NCI-H446 treated with DMSO at 0.1 percent for 48 hours (cell line): ENCODE measurements around the gene CCDC92.

Source experiments
- DNase-seq: peaks from one replicate; lab custom pipeline; 2025; lab: John Stamatoyannopoulos, UW

The CCDC92 gene

GRCh38 chr12:124002021-124002644 lies 29.5 kb upstream of the CCDC92 start:
- DNase-seq = no peak

GRCh38 chr12:124001343-124001742 lies 28.7 kb upstream of the CCDC92 start:
- no peak for DNase-seq

- no peak for DNase-seq
Observed at GRCh38 chr12:124000111-124000510, 27.5 kb upstream of the CCDC92 start.

- DNase-seq = no peak
Observed at GRCh38 chr12:123998991-123999359, 26.3 kb upstream of the CCDC92 start.

DNA sequence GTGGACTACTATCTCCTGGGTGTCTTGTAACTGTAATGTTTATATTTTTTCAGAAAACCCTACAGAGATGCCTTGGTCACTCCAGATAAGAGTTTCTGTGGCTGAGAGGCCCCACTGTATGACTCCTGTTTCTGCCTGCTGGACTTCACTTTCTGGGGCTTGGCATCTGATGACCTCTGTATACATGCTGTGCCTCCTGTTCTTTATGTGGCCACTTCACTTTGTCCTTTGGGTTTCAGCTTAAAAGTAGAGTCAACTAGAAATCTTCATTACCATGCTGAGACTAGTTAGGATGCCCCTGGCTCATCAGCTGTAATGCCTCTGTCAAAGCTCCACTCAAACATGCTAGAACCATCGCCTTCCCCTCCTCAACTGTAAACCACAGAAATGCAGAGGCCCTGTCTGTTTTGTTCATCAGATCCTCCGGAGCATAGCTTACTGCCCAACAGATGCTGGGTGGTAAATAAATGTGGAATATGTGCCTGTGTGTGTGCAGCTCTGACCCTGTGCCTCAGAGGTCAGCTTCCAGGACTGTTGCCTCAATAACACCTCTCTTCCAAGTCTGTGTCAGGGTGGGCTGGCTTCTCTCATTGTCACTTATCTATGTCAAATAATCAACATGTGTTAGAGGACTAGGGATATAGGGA lies 25.8 kb upstream of the CCDC92 start:
- DNase-seq = no peak

- DNase-seq = no peak
Observed at GRCh38 chr12:123997908-123998307, 25.3 kb upstream of the CCDC92 start.

DNA sequence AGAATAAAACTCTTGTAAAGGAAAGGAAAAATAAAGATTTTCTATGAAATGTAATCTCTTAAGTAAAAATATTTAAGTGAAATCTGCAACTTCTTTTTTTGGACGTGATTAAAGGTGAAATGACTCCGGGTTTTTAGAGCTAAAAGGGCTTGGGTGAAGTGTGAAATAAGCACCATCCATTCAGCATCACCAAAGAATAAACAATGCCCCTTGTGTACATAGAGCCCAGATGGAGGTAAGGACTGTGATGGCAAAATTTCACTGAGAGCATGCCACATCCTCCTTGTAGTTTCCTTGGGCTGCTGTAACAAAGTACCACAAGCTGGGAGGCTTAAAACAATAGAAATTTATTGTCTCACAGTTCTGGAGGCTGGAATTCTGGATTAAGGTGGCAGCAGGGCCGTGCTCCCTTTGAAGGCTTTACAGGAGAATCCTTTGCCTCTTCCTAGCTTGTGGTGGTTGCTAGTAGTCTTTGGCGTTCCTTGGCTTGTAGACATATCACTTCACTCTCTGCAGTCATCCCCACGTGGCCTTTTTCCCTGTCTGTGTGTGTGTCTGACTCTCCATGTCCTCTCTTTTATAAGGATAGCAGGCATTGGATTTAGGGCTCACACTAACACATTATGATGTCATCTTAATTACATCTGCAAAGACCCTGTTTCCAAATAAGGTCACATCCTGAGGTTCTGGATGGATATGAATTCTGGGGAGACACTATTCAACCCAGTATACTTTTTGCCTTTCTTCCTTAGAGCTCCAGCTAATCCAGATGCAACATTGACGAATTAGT lies 24.6 kb upstream of the CCDC92 start:
- no peak for DNase-seq

GRCh38 chr12:123996581-123996980 lies 23.9 kb upstream of the CCDC92 start:
- DNase-seq = no peak

DNA sequence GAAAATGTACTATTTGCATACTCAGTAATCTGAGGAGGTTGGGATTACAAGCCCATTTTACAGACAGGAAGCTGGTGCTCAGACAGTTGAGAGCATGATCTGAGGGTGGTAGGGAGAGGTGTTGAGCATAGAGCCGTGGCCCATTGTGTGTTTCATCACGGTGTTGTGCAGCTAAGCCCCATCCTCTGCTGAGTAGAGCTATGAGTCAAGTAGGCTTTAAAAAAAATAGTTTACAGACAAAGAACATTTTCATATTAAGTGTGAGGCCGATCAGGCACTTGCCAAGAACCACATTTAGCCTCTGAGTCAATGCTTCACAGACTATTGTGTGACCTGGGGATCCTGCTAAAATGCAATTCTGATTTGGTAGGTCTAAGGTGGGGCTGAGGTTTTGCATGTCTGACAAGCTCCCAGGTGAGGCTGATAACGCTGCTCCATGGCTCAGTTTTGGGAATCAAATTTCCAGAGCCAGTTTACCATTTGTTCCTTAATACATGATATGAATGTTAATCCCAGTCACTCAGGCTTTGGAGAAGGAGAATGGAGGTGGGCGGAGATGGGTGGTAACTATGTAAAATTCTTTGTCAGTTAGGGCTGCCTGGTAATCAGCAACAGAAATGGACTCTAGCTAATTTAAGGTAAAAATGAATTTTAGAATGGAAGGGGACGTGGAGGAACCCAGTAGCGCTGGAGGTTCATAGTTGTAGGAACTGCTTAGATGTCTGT lies 22.6 kb upstream of the CCDC92 start:
- no peak for DNase-seq

- DNase-seq = no peak
Observed at GRCh38 chr12:123992118-123992825, 19.6 kb upstream of the CCDC92 start.

GRCh38 chr12:123991372-123991951 lies 18.8 kb upstream of the CCDC92 start:
- no peak for DNase-seq

GRCh38 chr12:123990511-123990910 lies 17.9 kb upstream of the CCDC92 start:
- DNase-seq = no peak

DNA sequence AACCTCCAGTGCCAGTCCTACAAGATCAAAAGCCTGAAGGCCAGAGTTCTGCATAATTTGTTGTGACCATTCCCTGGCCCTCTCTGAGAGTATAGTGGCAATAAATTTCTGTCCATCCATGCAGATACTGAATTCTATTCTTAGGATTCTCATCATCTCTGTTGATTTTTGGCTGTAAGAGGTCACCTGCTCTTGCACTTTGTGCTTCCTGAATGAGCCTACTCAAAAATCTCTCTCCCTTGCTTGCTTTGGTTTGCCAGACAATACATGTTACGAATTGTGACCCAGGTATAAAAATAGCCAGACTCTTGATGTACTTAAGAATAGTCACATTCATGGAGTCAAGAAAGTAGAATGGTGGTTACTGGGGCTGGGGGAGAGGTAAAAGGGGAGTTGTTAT lies 17.1 kb upstream of the CCDC92 start:
- no peak for DNase-seq

DNA sequence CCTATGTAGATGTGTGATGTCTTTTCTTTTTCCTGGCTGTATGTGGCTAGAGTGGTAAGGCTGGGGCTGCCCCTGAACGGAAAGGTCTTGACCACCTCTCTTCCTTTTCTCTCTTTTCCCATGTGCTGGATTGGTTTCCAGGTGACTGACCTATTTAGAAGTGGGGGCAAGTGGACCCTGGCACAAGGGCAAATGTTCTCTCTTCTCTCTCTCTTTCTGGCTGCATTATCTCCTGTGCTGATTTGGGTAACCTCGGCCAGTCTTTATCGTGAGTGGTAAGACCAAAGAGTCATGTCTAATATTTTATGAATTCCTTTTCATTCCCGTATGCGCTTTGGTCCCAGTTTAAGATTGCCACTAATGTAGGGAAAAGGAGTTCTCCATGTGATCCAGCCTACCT lies 16.5 kb upstream of the CCDC92 start:
- DNase-seq = no peak

DNA sequence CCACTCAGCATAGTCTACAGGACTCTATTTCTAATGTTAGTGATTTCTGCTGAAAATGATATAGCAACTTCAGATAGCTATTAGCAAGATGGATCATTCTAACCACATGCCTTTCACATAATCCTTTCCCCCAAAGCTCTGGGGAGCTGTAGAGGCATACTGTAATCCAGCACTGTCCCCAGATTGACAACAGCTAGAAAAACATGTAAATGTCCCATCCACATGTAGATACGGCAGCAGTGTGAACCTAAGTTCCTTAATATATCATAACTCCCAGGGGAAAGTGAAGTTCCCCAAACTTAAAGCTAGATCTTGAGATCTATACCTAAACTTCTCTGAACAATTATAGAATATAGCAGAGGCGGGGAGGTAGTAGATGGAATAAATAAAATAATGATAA lies 14.4 kb upstream of the CCDC92 start:
- DNase-seq = no peak

GRCh38 chr12:123986374-123986965 lies 13.8 kb upstream of the CCDC92 start:
- no peak for DNase-seq

GRCh38 chr12:123984903-123985302 lies 12.3 kb upstream of the CCDC92 start:
- no peak for DNase-seq

DNA sequence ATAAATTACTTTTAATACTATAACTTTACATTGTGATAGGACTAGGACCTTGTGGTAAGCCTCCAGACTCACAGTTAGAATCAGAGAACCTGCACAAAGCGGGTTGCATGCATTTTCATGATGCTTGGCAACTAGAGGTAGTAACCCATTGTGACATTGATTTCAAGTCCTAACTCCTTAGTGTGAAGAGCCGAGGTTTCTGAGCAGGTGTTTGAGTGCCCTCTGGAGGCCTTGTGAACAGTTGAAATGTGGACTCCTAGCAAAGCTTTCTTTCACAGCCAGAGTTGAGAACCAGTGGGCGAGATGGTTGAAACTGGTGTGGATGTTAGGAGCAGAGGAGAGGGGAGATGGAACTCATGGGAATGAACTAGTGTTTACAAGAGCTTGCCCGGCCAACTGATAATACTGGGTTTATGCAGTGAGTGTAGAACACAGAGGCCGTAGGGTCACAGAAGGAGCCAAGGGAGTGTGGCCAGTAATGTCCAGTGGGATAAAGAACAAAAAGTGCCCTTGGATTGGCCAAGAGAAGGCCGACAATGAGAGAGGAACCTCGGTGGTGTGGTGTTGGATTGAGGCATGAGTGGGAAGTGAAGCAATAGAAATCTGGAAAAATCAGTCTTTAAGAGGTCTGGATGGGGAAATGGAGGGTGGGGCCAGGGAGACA lies 11.3 kb upstream of the CCDC92 start:
- DNase-seq = no peak

- no peak for DNase-seq
Observed at GRCh38 chr12:123982269-123982668, 9.6 kb upstream of the CCDC92 start.

DNA sequence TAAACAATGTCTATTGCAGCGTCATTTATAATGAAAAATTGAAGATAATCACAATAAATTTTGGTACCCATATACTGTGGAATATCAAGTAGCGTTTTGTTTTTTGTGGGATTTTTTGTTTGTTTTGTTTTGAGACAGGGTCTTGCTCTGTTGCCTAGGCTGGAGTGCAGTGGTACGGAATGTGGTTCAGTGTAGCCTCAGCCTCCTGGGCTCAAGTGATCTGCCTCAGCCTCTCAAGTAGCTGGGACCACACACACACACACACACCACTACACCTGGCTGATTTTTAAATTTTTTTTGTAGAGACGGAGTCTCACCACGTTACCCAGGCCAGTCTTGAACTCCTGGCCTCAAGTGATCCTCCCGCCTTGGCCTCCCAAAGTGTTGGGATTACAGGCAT lies 6.9 kb upstream of the CCDC92 start:
- DNase-seq = no peak
